Activated CD8-positive, alpha-beta T cell treated with anti-CD3 and anti-CD28 coated beads for 36 hours (primary cell): ENCODE data around the gene DCTD. TPM values are rescaled to one million over a fixed set of nuclear protein-coding genes. Genes with fewer than 3 reads are reported as not detected.

Source experiments
- ATAC-seq: fragments of 200-7000 bp; cut with Tn5 transposase; one replicate; pipeline ENCODE4 v1.10.0; 2021; ENCODE audit warnings: mild to moderate bottlenecking, moderate library complexity
- CTCF ChIA-PET: fragments of 350-600 bp; sonication (Branson Sonifier 250); formaldehyde crosslinking; loops from one replicate; lab custom pipeline; 2021; ENCODE audit warnings: antibody characterized with exemption; lab: Charles Lee
- POLR2A ChIA-PET: fragments of 350-600 bp; sonication (Branson Sonifier 250); formaldehyde crosslinking; loops from one replicate; lab custom pipeline; 2021; ENCODE audit warnings: antibody characterized with exemption; lab: Charles Lee
- DNase-seq: peaks from one replicate; pipeline ENCODE4 v3.0.0-alpha.2; 2020
- H3K27ac Mint-ChIP-seq: one replicate; pipeline ENCODE4 v1.8.0; 2021; ENCODE audit warnings: mild to moderate bottlenecking, mixed read lengths
- H3K27me3 Mint-ChIP-seq: one replicate; pipeline ENCODE4 v1.8.0; 2021; ENCODE audit warnings: mixed read lengths
- H3K36me3 Mint-ChIP-seq: one replicate; pipeline ENCODE4 v1.8.0; 2021; ENCODE audit warnings: low read depth, mixed read lengths
- H3K4me1 Mint-ChIP-seq: one replicate; pipeline ENCODE4 v1.8.0; 2021; ENCODE audit warnings: low read depth, mixed read lengths
- H3K4me3 Mint-ChIP-seq: one replicate; pipeline ENCODE4 v1.8.0; 2021; ENCODE audit warnings: mild to moderate bottlenecking, moderate library complexity, mixed read lengths
- H3K9me3 Mint-ChIP-seq: one replicate; pipeline ENCODE4 v1.8.0; 2021; ENCODE audit warnings: mixed read lengths
- intact Hi-C: fragments of 100-400 bp; cut with micrococcal nuclease; formaldehyde crosslinking; loops from one replicate; pipeline ENCODE4 v1.10.0; 2022
- total RNA-seq, 2 experiments: library from RNA; stranded (reverse); gene quantifications; one replicate each; pipeline ENCODE4 v1.2.3, GENCODE V29; 2021
- TF ChIP-seq, protein P1 (sequence below): fragments of 200-600 bp; IDR thresholded peaks from one replicate; pipeline ENCODE4 v1.8.0; 2022; ENCODE audit warnings: antibody characterized with exemption, mild to moderate bottlenecking

Gene DCTD
- total RNA-seq, 2 experiments from 2014 or later, result 128 to 131 TPM

DNA sequence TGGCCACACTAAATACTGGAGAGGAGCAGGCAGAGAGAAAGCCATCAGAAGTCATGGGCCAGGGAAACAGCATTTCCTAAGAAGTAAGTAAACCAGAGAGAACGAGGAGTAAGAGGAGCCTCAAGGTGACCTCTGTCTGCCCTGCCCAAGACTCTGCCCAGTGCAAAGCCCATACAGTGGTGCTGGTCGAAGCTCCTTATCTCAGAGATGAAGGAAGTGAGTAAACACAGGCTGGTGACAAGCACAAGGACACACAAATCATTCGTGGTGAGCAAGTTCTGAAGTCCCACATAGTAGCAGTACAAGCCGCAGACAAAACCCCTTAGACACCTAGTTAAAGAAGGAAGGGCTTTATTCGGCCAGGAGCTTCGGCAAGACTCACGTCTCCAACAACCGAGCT lies 62.7 kb downstream of the DCTD start:
- POLR2A ChIA-PET, result no interaction called here

DNA sequence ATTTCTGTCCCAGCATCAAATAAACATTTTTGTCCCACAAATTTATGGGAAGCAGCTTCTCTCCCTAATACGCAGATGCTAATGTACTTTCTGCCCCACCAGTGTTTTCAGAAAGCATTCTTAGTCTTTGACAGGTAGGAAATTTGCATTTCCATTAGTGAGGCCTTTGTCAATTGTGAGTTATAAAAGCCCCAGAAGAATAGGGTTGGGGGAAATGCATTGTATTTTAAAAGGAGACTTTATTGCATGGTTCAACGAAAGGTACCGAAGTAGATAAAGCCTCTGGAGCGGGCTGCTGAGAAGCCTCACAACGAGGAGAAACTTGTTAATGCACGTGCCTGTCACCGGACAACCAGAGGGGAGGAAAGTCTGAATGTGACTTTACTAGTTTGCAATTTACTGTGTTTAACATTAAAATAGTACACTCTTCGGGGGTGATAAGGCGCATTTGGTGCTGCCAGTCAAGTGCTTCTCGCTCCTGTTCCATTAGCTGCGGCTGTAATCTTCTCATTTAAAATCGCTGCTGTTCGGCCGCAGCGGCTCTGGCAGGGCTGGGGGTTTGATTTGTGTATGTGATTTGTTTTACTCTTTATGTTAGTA lies 63.4 kb downstream of the DCTD start:
- no peak for ATAC-seq
- intact Hi-C loops, result no loop called here
- POLR2A ChIA-PET, result no interaction called here

More for the DNA sequence above, 62.7 kb downstream of the DCTD start:
- no peak overlapping the region for H3K27ac Mint-ChIP-seq
- TF ChIP-seq, protein P1, sequence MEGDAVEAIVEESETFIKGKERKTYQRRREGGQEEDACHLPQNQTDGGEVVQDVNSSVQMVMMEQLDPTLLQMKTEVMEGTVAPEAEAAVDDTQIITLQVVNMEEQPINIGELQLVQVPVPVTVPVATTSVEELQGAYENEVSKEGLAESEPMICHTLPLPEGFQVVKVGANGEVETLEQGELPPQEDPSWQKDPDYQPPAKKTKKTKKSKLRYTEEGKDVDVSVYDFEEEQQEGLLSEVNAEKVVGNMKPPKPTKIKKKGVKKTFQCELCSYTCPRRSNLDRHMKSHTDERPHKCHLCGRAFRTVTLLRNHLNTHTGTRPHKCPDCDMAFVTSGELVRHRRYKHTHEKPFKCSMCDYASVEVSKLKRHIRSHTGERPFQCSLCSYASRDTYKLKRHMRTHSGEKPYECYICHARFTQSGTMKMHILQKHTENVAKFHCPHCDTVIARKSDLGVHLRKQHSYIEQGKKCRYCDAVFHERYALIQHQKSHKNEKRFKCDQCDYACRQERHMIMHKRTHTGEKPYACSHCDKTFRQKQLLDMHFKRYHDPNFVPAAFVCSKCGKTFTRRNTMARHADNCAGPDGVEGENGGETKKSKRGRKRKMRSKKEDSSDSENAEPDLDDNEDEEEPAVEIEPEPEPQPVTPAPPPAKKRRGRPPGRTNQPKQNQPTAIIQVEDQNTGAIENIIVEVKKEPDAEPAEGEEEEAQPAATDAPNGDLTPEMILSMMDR, result no peak
- DNase-seq (no peak), ATAC-seq (no peak)
- H3K4me1 Mint-ChIP-seq, result no peaks in the 10 kb centered on the region
- H3K27me3 Mint-ChIP-seq, result no peaks in the 10 kb centered on the region
- CTCF ChIA-PET, result no interaction called here
- H3K4me3 Mint-ChIP-seq, result no peak overlapping the region
- no peaks in the 10 kb centered on the region for H3K9me3 Mint-ChIP-seq
- no peaks in the 10 kb centered on the region for H3K36me3 Mint-ChIP-seq
- intact Hi-C loops, result no loop called here

GRCh38 chr4:182848685-182849084 lies 68.5 kb downstream of the DCTD start:
- H3K27me3 Mint-ChIP-seq, result no peaks in the 10 kb centered on the region

More for the DNA sequence above, 63.4 kb downstream of the DCTD start:
- CTCF ChIA-PET, result no interaction called here
- TF ChIP-seq, protein P1, result no peak
- H3K27ac Mint-ChIP-seq, result no peak overlapping the region
- no peak for DNase-seq
- H3K27me3 Mint-ChIP-seq, result no peaks in the 10 kb centered on the region
- no peaks in the 10 kb centered on the region for H3K9me3 Mint-ChIP-seq
- H3K36me3 Mint-ChIP-seq, result no peaks in the 10 kb centered on the region
- no peak overlapping the region for H3K4me3 Mint-ChIP-seq
- H3K4me1 Mint-ChIP-seq, result no peaks in the 10 kb centered on the region

GRCh38 chr4:182847576-182848450 lies 69.4 kb downstream of the DCTD start:
- POLR2A ChIA-PET, result no interaction called here
- H3K4me1 Mint-ChIP-seq, result no peaks in the 10 kb centered on the region
- no peak overlapping the region for H3K4me3 Mint-ChIP-seq
- intact Hi-C loops, result no loop called here
- no peak for DNase-seq
- no peaks in the 10 kb centered on the region for H3K27me3 Mint-ChIP-seq
- no peak overlapping the region for H3K27ac Mint-ChIP-seq
- TF ChIP-seq, protein P1, result no peak
- no peak for ATAC-seq
- CTCF ChIA-PET, result no interaction called here
- H3K36me3 Mint-ChIP-seq, result no peaks in the 10 kb centered on the region
- H3K9me3 Mint-ChIP-seq, result no peaks in the 10 kb centered on the region

More at GRCh38 chr4:182848685-182849084, 68.5 kb downstream of the DCTD start:
- intact Hi-C loops, result no loop called here
- Mint-ChIP-seq H3K9me3 (no peaks in the 10 kb centered on the region), H3K36me3 (no peaks in the 10 kb centered on the region), H3K27ac (no peak overlapping the region), H3K4me3 (no peak overlapping the region), H3K4me1 (no peaks in the 10 kb centered on the region)
- DNase-seq, result no peak
- ATAC-seq, result no peak
- CTCF ChIA-PET, result no interaction called here
- TF ChIP-seq, protein P1, result no peak
- POLR2A ChIA-PET, result no interaction called here

DNA sequence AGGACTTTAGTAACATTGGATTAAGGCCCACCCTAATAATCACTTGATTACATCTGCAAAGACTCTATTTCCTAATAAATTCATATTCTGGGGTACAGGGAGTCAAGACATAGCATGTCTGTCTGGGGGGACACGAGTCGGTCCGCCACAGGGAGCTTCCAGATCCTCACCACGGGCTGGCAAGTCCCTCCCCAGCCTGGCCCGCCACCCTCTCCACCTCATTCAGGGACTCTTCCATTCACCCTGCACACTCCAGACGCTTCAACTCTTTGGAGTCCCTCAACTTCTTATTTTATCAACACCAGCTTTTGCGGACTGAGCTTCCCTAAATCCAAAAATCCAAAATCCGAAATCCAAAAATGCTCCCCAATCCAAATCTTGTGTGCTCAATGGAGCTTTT lies 71.2 kb downstream of the DCTD start:
- CTCF ChIA-PET, result no interaction called here
- no peaks in the 10 kb centered on the region for H3K4me1 Mint-ChIP-seq
- no peaks in the 10 kb centered on the region for H3K27me3 Mint-ChIP-seq
- intact Hi-C loops, result no loop called here
- ATAC-seq, result no peak
- H3K9me3 Mint-ChIP-seq, result no peaks in the 10 kb centered on the region
- POLR2A ChIA-PET, result no interaction called here
- no peak overlapping the region for H3K27ac Mint-ChIP-seq
- TF ChIP-seq, protein P1, result no peak
- H3K36me3 Mint-ChIP-seq, result no peaks in the 10 kb centered on the region
- no peak overlapping the region for H3K4me3 Mint-ChIP-seq
- no peak for DNase-seq
